IPS-15b (cell line): ENCODE results near the gene APOB.

ENCODE experiments used
- H3K27me3 ChIP-seq: one replicate; pipeline ENCODE4 v1.6.1; 2013; ENCODE audit warnings: low read length; ENCODE audit not compliant: control insufficient read depth, insufficient read depth
- H3K36me3 ChIP-seq: one replicate; pipeline ENCODE4 v1.6.1; 2013; ENCODE audit warnings: low read length; ENCODE audit not compliant: control insufficient read depth, insufficient read depth
- H3K4me1 ChIP-seq: one replicate; pipeline ENCODE4 v1.6.1; 2013; ENCODE audit warnings: mild to moderate bottlenecking, low read length; ENCODE audit not compliant: control insufficient read depth, insufficient read depth
- H3K4me3 ChIP-seq: one replicate; pipeline ENCODE4 v1.5.1; 2013; ENCODE audit warnings: low read depth, low read length
- H3K9ac ChIP-seq: one replicate; pipeline ENCODE4 v1.6.1; 2013; ENCODE audit warnings: low read depth, mild to moderate bottlenecking, low read length
- H3K9me3 ChIP-seq: one replicate; pipeline ENCODE4 v1.6.1; 2013; ENCODE audit warnings: mild to moderate bottlenecking, low read length; ENCODE audit not compliant: control insufficient read depth, insufficient read depth

Gene APOB

GRCh38 chr2:21019678-21020021 is 24.2 kb downstream of the APOB start:
- Histone ChIP-seq H3K9ac (no peak overlapping the region), H3K4me3 (no peak overlapping the region), H3K9me3 (no peaks in the 10 kb centered on the region), H3K36me3 (no peaks in the 10 kb centered on the region), H3K4me1 (no peaks in the 10 kb centered on the region), H3K27me3 (no peaks in the 10 kb centered on the region)

GRCh38 chr2:21019000-21019677 is 24.7 kb downstream of the APOB start:
- H3K9ac ChIP-seq: no peak overlapping the region
- no peaks in the 10 kb centered on the region for H3K27me3 ChIP-seq
- no peaks in the 10 kb centered on the region for H3K9me3 ChIP-seq
- H3K36me3 ChIP-seq: no peaks in the 10 kb centered on the region
- H3K4me1 ChIP-seq: no peaks in the 10 kb centered on the region
- no peak overlapping the region for H3K4me3 ChIP-seq

- no peak overlapping the region for H3K4me3 ChIP-seq
- no peaks in the 10 kb centered on the region for H3K36me3 ChIP-seq
- no peaks in the 10 kb centered on the region for H3K27me3 ChIP-seq
- no peak overlapping the region for H3K9ac ChIP-seq
- no peaks in the 10 kb centered on the region for H3K9me3 ChIP-seq
- no peaks in the 10 kb centered on the region for H3K4me1 ChIP-seq
Observed at GRCh38 chr2:21018290-21018689, 25.6 kb downstream of the APOB start.

GRCh38 chr2:21017748-21018276 is 26.1 kb downstream of the APOB start:
- no peaks in the 10 kb centered on the region for H3K9me3 ChIP-seq
- no peaks in the 10 kb centered on the region for H3K36me3 ChIP-seq
- H3K4me3 ChIP-seq: no peak overlapping the region
- no peaks in the 10 kb centered on the region for H3K27me3 ChIP-seq
- no peaks in the 10 kb centered on the region for H3K4me1 ChIP-seq
- no peak overlapping the region for H3K9ac ChIP-seq

- Histone ChIP-seq H3K9ac (no peak overlapping the region), H3K27me3 (no peaks in the 10 kb centered on the region), H3K9me3 (no peaks in the 10 kb centered on the region), H3K4me1 (no peaks in the 10 kb centered on the region), H3K36me3 (no peaks in the 10 kb centered on the region), H3K4me3 (no peak overlapping the region)
Observed at GRCh38 chr2:21015281-21015645, 28.6 kb downstream of the APOB start.

GRCh38 chr2:21014364-21015280 is 29.3 kb downstream of the APOB start:
- H3K36me3 ChIP-seq: no peaks in the 10 kb centered on the region
- no peaks in the 10 kb centered on the region for H3K4me1 ChIP-seq
- no peaks in the 10 kb centered on the region for H3K27me3 ChIP-seq
- H3K9ac ChIP-seq: no peak overlapping the region
- no peak overlapping the region for H3K4me3 ChIP-seq
- H3K9me3 ChIP-seq: no peaks in the 10 kb centered on the region

GRCh38 chr2:21013043-21013816 is 30.6 kb downstream of the APOB start:
- H3K4me3 ChIP-seq: no peak overlapping the region
- H3K9me3 ChIP-seq: no peaks in the 10 kb centered on the region
- H3K9ac ChIP-seq: no peak overlapping the region
- H3K36me3 ChIP-seq: no peaks in the 10 kb centered on the region
- H3K27me3 ChIP-seq: no peaks in the 10 kb centered on the region
- no peaks in the 10 kb centered on the region for H3K4me1 ChIP-seq

- no peaks in the 10 kb centered on the region for H3K9me3 ChIP-seq
- H3K36me3 ChIP-seq: no peaks in the 10 kb centered on the region
- H3K4me1 ChIP-seq: no peaks in the 10 kb centered on the region
- H3K27me3 ChIP-seq: no peaks in the 10 kb centered on the region
- no peak overlapping the region for H3K9ac ChIP-seq
- no peak overlapping the region for H3K4me3 ChIP-seq
Observed at GRCh38 chr2:21012557-21012937, 31.3 kb downstream of the APOB start.

GRCh38 chr2:21011876-21012556 is 31.9 kb downstream of the APOB start:
- Histone ChIP-seq H3K4me1 (no peaks in the 10 kb centered on the region), H3K9me3 (no peaks in the 10 kb centered on the region), H3K4me3 (no peak overlapping the region), H3K9ac (no peak overlapping the region), H3K36me3 (no peaks in the 10 kb centered on the region), H3K27me3 (no peaks in the 10 kb centered on the region)

GRCh38 chr2:21011453-21011852 is 32.4 kb downstream of the APOB start:
- Histone ChIP-seq H3K4me3 (no peak overlapping the region), H3K4me1 (no peaks in the 10 kb centered on the region)

GRCh38 chr2:21010813-21011439 is 32.9 kb downstream of the APOB start:
- H3K4me3 ChIP-seq: no peak overlapping the region
- H3K9ac ChIP-seq: no peak overlapping the region
- no peaks in the 10 kb centered on the region for H3K4me1 ChIP-seq
- no peaks in the 10 kb centered on the region for H3K36me3 ChIP-seq
- H3K9me3 ChIP-seq: no peaks in the 10 kb centered on the region
- H3K27me3 ChIP-seq: no peaks in the 10 kb centered on the region

More at GRCh38 chr2:21011453-21011852, 32.4 kb downstream of the APOB start:
- Histone ChIP-seq H3K9ac (no peak overlapping the region), H3K27me3 (no peaks in the 10 kb centered on the region), H3K36me3 (no peaks in the 10 kb centered on the region), H3K9me3 (no peaks in the 10 kb centered on the region)
